Activated CD8-positive, alpha-beta memory T cell treated with anti-CD3 and anti-CD28 coated beads, Interleukin-2, amount 50 U/mL, for 24 hours (primary cell): ENCODE results near the gene PKHD1.

ENCODE experiments used
- DNase-seq: peaks from one replicate; pipeline ENCODE4 v3.0.0-alpha.2; 2020; ENCODE audit errors: extremely low read depth

The PKHD1 gene, protein sequence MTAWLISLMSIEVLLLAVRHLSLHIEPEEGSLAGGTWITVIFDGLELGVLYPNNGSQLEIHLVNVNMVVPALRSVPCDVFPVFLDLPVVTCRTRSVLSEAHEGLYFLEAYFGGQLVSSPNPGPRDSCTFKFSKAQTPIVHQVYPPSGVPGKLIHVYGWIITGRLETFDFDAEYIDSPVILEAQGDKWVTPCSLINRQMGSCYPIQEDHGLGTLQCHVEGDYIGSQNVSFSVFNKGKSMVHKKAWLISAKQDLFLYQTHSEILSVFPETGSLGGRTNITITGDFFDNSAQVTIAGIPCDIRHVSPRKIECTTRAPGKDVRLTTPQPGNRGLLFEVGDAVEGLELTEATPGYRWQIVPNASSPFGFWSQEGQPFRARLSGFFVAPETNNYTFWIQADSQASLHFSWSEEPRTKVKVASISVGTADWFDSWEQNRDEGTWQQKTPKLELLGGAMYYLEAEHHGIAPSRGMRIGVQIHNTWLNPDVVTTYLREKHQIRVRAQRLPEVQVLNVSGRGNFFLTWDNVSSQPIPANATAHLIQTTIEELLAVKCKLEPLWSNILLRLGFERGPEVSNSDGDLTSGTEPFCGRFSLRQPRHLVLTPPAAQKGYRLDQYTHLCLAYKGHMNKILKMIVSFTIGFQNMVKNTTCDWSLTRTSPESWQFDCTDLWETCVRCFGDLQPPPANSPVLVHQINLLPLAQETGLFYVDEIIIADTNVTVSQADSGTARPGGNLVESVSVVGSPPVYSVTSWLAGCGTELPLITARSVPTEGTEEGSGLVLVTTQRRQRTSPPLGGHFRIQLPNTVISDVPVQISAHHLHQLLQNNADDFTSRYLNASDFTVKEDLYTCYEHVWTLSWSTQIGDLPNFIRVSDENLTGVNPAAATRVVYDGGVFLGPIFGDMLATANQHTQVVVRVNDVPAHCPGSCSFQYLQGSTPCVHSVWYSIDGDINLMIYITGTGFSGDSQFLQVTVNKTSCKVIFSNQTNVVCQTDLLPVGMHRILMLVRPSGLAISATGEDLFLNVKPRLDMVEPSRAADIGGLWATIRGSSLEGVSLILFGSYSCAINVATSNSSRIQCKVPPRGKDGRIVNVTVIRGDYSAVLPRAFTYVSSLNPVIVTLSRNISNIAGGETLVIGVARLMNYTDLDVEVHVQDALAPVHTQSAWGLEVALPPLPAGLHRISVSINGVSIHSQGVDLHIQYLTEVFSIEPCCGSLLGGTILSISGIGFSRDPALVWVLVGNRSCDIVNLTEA (N-terminal part only)

DNA sequence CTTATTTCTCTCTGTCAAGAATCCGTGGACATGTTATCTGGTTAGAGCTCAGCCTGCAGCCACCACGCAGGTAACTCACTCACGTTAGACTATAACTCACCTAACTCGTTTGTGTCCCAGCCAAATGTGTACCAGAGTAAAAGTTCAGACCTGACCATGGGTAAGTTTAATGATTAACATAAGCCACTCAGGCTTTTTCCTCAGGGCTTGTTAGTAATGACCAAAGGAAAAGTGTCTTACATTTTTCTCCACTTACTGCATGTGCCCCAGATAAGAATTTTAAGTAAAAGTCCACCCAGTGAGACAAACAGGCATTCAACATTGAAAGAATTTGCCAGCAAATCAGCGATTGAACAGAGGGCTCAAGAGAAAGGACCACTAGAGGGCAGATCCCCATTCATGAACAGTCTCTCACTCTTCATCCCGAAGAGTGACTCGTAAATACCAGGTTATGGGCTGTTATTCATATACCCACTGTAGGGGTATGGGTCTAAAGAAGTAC lies at the start of gene PKHD1:
Gene PKHD1, minus strand, starts transcription at position 116 of the 502 bp plus-strand sequence. CDS start 2,680 bp downstream, outside the sequence.
- no peak for DNase-seq

DNA sequence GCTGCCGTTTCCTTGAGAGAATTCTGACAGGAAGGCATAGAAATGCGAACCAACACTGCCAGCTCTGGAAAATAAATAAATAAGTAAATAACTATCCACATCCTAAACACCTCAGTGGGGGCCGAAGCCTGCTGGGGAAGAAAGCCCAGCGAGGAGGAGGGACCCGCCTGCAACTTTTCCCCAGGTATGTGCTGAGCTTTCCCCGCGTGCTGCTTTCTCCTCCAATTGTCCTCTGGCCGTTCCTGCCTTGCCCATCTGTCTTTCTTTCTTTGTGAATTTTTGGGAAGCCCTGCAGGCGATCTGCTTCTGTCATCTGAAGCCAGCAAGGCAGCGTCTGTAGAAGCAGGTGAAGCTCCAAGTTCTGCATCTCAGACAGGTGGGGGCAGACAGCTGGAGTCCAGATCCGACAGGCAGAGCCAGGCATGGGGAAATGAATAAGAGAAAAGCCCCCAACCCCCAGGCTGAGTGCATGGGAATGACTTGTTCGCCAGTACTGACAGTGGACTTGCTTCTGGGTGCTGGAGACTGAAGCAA lies 49.6 kb upstream of the PKHD1 start:
- DNase-seq: no peak

DNA sequence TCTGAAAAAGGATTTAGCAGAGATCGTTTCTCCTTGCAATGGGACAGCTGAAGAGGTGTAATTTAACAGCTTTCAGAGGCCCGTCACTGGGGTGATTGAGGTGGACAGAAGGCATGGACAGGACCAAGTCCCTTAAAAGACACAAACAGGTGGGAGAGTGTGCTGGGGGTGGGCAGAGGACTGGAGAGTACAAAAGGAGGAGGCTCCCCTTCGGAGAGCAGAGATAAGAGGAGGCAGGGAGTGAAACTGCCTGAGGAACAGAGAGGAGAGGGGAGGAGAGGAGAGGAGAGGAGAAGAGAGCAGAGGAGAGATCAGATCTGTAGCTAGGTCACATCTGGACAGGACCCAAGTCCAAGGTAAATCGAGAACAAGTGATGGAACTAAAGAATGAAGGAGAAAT lies 48.6 kb upstream of the PKHD1 start:
- no peak for DNase-seq

DNA sequence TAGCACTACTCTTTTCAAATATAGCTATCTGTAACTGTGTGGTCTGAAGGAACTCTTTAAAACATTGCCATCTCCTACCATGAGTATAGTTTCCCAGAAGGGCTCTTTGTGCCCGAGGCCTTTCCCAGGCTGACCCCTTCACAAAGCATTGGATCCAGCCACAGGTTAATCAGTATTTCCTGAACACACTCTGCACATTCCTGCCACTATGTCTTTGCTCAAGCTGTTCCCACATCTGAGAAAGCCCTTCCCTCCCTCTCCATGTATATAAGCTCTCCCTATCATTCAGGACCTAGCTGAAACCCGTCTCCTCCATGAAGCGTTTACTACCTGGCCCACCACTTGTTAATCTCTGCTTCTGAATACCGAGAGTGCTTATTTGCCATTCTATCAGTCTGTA lies 47.8 kb upstream of the PKHD1 start:
- no peak for DNase-seq

DNA sequence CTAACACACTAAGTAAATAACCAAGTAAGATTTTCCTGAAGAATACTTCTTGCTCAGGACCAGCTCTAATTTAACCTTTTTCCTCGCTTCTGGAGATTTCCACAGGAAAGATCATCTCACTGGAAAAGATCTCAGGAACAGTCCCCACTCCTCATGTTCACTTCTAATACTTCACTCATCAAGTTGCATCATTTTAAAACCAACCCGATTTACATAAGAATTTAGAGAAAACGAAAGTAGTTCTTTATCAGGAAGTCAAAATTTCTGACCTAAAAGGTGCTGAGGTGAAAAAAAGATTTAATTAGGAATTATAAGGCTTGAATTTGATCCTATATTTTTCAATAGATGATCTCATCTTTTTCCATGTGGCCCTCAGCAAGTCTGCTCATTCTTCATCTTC lies 46.6 kb upstream of the PKHD1 start:
- no peak for DNase-seq

DNA sequence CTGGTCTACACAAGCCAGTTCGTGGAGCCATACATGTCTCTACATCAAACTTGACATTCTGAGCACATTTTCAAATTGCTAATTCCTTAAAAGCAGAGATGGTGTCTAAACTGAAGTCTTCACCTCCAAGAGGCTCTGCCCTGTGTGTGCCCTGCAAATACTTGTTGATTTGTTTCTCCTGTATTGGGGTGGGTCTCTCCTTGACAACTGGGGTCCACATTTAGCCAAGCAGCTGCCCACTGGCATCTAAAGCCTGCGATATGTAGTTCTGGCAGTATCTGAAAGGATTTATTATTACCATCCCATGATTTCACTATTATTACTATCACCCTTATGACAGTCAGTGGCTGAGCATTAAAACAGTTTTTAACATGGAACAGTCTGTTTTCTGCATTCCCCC lies 45.9 kb upstream of the PKHD1 start:
- no peak for DNase-seq

DNA sequence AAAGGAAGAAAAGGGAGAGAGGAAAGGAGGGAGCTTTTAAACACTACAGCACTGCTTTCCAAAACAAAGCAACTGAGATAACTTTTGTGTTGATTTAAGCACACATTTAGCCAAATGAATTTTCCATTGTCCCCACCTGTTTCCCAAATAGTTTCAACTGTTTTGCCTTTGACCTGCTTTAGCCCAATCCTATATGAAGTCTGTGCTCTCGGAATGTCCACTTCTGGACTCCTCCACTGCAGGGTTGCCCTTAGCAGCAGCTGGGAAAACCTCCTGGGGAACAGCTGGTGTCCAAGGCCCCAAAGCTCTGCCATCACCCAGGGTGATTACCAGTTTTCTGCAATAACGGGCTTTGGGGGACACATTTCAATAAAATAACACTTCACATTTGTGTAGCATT lies 44.9 kb upstream of the PKHD1 start:
- no peak for DNase-seq

DNA sequence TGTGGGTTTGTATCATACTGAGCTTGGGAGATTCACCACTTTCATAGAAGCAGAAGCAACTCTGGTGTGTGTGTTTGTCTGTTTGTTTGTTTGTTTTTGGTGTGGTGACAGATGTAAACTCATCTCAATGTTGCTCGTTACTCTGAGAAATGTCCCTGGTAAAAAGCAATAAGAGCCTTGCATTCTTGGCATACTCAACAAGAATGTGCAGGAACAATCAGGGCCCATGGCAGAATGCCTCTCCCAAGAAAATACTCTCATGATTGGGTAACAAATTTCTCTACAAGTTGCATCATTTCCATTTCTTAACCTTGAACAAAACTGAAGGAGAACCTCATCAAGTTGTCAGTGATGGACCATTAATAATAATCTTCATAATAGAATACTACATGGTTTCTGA lies 43.0 kb upstream of the PKHD1 start:
- no peak for DNase-seq

DNA sequence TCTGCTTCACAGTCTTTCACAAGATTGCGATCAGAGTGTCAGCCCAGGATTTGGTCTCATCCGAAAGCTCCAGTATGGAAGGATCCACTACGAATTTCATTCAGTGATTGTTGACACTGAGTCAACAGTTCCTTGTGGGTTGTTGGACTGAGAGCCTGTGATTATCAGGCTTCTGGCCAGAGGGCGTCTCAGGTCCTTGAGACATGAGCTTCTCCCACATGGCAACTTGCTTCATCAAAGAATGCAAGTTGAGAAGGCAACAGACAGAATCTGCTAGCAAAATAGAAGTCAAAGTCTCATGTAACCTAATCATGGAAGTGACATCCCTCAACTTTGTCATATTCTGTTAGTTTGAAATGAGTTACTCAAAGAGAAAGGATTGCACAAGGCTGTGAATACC lies 40.5 kb upstream of the PKHD1 start:
- DNase-seq: no peak

DNA sequence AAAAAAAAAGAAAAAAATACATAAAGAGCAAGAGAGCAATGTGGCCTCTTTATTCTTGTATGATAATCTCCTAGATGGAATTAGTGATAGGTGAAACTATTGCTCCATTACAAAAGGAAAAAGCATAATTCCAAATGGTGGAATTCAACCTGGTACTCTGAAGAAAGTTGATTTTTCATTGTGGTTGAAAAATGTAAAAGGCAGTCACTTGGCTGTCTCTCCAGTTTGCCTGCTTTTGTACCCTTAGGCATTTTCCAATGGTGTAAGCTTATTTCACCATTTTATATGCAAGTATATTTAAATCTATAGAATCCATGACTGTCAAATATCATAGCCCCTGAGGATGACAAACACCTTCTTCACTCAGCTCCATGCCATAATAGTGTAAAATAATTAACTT lies 38.8 kb upstream of the PKHD1 start:
- DNase-seq: no peak

DNA sequence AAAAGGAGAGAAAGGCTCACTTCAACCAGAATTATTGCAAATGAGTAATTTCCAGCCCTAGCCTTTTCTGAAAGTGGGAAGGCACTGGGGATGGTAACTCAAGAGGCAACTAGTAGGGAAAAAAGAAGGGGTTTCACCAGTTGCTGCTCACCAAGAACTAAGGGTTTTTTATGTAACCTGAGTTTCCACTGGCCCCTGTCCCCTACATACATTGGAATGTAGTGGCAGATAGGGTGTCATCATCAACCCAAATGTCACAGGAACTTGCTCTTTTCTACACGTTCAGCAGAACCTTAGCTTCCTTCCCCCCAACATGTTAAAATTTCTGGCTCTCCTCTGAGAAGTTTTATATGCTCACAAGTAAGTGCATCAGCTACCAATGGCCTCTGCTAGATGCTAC lies 38.2 kb upstream of the PKHD1 start:
- DNase-seq: no peak

DNA sequence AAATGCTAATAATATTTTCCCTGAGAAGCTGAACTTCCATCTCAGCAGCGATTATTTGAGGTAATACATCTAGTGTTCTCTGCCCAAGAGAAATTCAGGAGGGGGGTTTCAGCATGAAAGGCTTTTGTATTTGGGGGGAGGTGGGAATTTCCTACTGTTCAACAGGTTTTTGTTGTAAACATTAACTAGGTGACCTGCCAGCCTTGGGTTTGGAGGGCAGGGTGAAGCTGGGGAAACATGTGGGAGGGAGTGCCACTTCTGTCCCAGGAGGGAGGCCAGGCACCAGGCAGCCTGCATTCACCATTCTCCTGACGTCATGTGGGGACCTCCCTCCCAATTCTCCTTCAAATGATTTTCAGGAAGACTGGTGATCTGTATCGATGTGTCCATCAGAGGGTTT lies 37.7 kb upstream of the PKHD1 start:
- no peak for DNase-seq

DNA sequence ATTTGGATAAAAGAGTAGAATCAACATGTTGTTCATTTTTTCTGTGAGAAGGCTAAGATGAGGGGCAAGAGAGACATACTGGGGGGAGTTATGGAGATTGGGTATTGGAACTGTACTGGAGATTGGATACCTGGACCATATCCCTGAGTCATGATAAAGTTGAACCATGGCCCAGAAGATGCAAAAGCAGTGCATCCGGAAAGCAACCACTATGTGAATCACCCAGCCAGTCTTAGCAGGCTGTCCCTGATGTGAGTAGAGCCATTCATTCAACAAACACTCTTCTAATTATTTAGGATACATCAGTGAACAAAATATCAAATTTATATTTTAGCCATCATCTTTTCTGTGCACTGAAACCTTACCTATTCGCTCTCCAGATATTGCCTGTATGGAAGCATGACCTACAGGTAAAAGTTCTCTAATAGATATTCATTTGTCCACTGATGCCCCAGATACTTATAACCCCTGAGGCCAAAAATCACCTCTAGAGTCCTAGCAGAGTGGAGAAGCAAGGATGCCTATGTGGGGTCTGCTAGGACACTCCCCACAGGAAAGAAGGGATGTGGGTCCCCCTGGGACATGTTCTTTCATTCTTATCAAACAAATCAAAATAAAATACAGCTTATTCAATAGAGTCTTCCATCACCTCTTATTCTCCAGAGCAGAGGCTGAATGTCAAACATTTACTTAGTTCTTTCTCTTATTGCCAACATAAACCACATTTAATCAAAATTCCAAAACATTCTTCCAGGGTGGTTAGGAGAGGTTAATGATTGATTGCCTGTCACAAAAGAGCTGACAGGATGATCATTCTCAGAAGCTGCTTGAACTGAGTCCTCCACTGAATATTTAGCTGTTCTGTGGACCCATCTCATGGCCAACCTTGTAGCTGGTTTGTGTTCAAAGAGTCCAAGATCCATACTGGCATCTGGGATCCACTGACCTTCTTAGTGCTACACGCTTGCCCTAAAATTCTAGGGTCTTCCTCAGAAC lies 37.0 kb upstream of the PKHD1 start:
- no peak for DNase-seq

DNA sequence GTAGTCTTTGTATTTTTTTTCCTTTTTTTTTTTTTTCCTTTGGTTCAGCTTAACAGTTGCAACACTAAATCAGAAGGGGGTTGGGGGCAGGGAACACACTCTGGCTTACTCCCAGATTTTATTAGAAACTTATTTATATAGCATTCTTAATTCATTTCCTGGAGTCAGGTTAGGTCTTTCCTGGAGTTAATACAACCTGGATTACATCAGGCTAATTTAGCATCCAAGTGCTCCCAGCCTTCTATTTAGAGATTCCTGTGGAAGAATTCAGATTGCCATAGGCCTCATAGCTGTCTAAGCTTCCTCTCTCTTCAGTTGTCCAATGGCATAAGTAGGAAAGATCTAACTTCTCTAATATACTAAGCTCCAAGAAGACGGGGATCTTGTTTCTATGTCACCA lies 35.8 kb upstream of the PKHD1 start:
- DNase-seq: no peak

DNA sequence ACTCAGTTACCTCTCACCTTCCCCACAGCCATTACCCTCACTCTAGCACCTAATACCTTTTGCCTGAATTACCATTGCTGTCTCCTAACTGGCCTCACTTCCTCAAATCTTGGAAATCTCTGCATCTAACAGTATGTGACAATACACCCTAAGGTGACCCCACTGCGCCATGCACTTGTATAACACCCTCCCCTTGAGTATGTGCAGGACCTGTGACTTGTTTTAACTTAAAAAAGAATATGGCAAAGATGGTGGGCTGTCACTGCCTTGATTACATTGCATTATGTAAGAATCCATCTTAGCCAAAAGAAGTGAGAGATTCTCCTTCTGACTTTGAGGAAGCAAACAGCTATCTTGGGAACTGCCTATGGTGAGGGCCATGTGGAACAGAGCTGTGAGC lies 29.9 kb upstream of the PKHD1 start:
- DNase-seq: no peak

DNA sequence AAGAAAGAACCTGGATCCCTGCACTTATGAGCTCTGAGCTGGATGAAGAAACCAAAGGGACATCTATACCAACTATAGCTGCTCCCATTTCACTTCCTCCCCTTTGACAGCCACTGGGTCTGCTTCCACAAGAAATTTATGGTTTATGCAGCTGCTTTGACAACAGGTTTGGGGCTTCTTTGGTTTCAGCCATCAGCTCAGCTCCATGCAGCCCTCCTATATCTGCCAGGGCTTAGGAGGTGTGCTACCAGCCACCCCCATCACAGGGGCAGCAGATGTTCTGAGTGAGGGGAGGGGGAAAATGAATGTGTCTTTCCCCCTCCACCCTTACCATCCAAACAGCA lies 29.2 kb upstream of the PKHD1 start:
- no peak for DNase-seq

DNA sequence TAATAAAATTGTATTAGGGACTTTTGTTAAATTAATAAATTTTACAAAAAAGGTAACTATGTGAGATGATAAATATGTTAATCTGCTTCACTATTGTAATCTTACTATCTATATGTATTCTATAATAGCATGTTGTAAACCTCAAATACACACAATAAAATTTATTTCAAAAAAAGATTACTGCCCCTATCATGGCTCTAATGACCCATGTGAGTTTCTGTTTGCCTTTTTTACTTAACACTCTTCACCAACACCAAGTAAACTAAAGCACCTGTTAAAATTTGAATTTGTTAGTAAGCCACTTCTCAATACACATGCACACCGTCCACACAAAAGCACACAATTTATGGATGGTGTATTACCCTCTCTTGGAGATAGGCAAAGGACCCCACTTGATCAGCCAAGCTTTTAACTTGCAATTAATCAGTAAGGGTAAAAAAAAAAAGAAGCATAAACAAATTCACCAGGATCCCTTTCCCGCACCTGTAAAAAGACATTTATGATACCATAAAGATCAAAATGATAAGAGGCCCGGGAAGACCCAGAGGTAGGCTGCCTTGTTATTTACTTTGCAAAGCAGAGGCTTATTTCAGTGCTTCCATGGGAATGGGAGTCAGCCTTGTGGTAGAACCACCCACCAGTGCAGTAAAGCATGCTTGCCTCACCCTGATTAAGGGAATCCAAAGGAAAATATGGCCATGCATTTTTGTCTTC lies 28.6 kb upstream of the PKHD1 start:
- DNase-seq: no peak

DNA sequence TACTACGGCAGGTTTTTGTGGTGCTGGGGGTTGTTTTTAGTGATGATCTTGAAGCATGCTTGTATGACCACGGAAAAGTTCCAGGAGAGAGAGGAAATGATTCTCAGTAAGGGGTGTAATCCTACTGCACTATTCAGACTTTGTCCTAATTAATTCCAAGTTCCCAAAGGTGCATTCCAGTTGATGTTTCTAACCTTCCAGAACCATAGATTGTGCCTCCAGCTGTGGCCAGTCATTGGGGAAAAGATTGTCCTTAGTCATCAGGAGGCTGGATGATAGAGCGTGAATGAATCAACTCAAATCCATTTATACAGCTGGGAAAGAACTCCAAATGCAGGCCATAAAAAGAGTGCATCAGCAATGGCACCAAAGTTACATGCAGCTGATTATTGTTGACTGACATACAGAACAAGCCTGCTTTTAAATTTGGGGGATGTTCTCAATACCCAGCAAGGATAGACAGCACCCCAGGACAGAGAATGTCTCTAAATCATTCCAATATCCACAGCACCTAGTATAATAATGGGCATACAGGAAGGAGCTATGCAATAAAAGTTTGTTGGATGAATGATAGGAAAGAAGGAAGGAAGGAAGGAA lies 27.8 kb upstream of the PKHD1 start:
- DNase-seq: no peak

DNA sequence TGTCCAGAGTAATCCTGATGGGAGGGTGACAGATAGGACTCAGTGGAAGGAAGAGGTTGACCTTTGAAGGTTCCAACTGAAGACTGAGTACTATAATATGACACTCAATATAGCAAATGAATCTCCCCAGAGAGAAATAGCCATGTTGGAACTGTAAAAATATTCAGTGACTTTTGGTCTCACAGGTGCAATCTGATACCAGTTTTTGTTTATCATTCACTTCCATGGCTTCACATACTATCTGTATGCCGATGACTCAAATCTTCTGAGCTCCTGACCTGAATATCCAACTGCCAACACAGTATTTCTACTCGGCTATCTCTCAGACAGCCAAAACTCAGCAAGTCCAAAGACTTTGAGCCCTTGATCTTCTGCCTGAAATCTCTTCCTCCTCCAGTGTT lies 21.8 kb upstream of the PKHD1 start:
- no peak for DNase-seq

DNA sequence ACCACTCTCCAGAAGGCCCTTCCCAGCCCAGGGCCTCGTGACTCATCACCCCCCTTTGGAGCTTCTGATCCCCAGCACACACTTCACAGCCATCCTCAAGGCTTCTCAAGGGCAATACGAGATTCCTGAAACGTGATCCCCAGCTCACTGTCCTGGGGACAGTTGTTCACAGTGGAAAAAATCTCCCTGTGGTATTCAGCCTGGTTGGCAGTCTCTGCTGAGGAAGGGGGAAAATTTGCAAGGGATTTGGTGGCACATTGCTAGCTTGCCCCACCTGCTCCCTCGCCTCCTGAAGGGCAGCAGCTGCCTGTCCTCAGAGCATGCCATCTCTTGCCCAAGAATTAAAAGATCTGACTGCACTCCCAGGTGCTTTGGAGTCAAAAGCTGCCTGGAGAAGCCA lies 20.7 kb upstream of the PKHD1 start:
- no peak for DNase-seq
